SJCRH30 (cell line): Measurements from ENCODE around the gene ADCY2. TPM values are rescaled to one million over a fixed set of nuclear protein-coding genes. Genes with fewer than 3 reads are reported as not detected.
A peak's percentile ranks its signal among the peaks of the same experiment; 100 is the strongest.

Experiments used
- DNase-seq, 2 experiments: peaks; one replicate each; pipeline ENCODE4 v3.0.0-alpha.2; 2015 to 2020
- H3K27ac ChIP-seq: fragments of 250-450 bp; sonication (Bioruptor Pico); 2 replicates; pipeline ENCODE4 v1.5.1; 2020; ENCODE audit warnings: mild to moderate bottlenecking, moderate library complexity
- H3K27me3 ChIP-seq: fragments of 250-450 bp; sonication (Bioruptor Pico); 2 replicates; pipeline ENCODE4 v1.5.1; 2020; ENCODE audit warnings: mild to moderate bottlenecking, moderate library complexity
- H3K36me3 ChIP-seq: fragments of 250-450 bp; sonication (Bioruptor Pico); 2 replicates; pipeline ENCODE4 v1.5.1; 2020; ENCODE audit warnings: mild to moderate bottlenecking, moderate library complexity
- H3K4me1 ChIP-seq: fragments of 250-450 bp; sonication (Bioruptor Pico); 2 replicates; pipeline ENCODE4 v1.5.1; 2020; ENCODE audit warnings: mild to moderate bottlenecking, moderate library complexity
- H3K4me3 ChIP-seq: fragments of 250-450 bp; sonication (Bioruptor Pico); 2 replicates; pipeline ENCODE4 v1.5.1; 2020; ENCODE audit warnings: mild to moderate bottlenecking, moderate library complexity
- H3K9me3 ChIP-seq: fragments of 250-450 bp; sonication (Bioruptor Pico); replicated peaks from 2 replicates; pipeline ENCODE4 v1.5.1; 2020; ENCODE audit warnings: mild to moderate bottlenecking, moderate library complexity
- total RNA-seq: library from RNA; depleted of rRNA; stranded (reverse); fragments of >200 nt; shearing (Covaris generic); gene quantifications from 2 replicates; pipeline ENCODE4 v1.2.3, GENCODE V29; 2014

Gene ADCY2
- total RNA-seq, 1 experiment from 2014 or later, result 9.6 TPM

- H3K4me1 ChIP-seq, result no peaks in the 10 kb centered on the region
- no peak overlapping the region for H3K4me3 ChIP-seq
- no peak for DNase-seq
- H3K36me3 ChIP-seq, result no peaks in the 10 kb centered on the region
- no peak overlapping the region for H3K27ac ChIP-seq
- H3K27me3 ChIP-seq, result no peaks in the 10 kb centered on the region
- H3K9me3 ChIP-seq, result no peaks in the 10 kb centered on the region
Measured at GRCh38 chr5:7808998-7809397, 413.1 kb downstream of the ADCY2 start.

GRCh38 chr5:7811715-7812114 is 415.8 kb downstream of the ADCY2 start:
- Histone ChIP-seq H3K27ac (no peak overlapping the region), H3K4me1 (no peaks in the 10 kb centered on the region), H3K27me3 (no peaks in the 10 kb centered on the region), H3K36me3 (no peaks in the 10 kb centered on the region), H3K4me3 (no peak overlapping the region), H3K9me3 (no peaks in the 10 kb centered on the region)
- no peak for DNase-seq

GRCh38 chr5:7813007-7813406 is 417.1 kb downstream of the ADCY2 start:
- Histone ChIP-seq H3K36me3 (no peaks in the 10 kb centered on the region), H3K27me3 (no peaks in the 10 kb centered on the region), H3K4me3 (no peak overlapping the region), H3K27ac (no peak overlapping the region), H3K9me3 (no peaks in the 10 kb centered on the region), H3K4me1 (no peaks in the 10 kb centered on the region)
- no peak for DNase-seq

DNA sequence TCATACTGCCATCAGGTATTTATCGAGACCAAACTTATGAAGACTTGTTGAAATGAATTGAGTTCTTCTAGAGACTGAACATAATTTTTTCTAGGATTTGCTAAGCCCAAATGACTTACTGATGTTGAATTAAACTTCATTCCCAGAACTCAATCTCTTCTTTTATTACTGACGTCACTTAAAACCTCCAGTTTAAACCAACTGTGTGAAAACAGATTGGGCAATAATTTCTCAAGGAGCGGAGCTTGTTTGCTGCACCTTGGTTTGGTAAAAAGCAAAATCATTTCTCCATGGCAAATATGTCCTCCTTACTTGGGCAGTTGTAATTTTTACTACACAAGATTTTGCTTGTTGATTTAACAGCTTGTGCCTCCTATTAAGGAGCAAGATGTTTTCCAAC is 417.6 kb downstream of the ADCY2 start:
- no peak overlapping the region for H3K27ac ChIP-seq
- no peak for DNase-seq
- H3K9me3 ChIP-seq, result no peaks in the 10 kb centered on the region
- H3K36me3 ChIP-seq, result no peaks in the 10 kb centered on the region
- no peak overlapping the region for H3K4me3 ChIP-seq
- H3K27me3 ChIP-seq, result no peaks in the 10 kb centered on the region
- H3K4me1 ChIP-seq, result no peaks in the 10 kb centered on the region

- Histone ChIP-seq H3K9me3 (no peaks in the 10 kb centered on the region), H3K27ac (no peak overlapping the region), H3K27me3 (no peaks in the 10 kb centered on the region), H3K4me3 (no peak overlapping the region), H3K4me1 (no peaks in the 10 kb centered on the region), H3K36me3 (no peaks in the 10 kb centered on the region)
- no peak for DNase-seq
Measured at GRCh38 chr5:7814816-7815215, 418.9 kb downstream of the ADCY2 start.

- DNase-seq, result peak; percentile 11 to 12
- Histone ChIP-seq H3K9me3 (no peaks in the 10 kb centered on the region), H3K27ac (no peak overlapping the region), H3K4me3 (no peak overlapping the region), H3K27me3 (no peaks in the 10 kb centered on the region), H3K4me1 (no peaks in the 10 kb centered on the region), H3K36me3 (no peaks in the 10 kb centered on the region)
Measured at GRCh38 chr5:7815892-7816534, 420.1 kb downstream of the ADCY2 start.

GRCh38 chr5:7816535-7816901 is 420.6 kb downstream of the ADCY2 start:
- Histone ChIP-seq H3K27me3 (no peaks in the 10 kb centered on the region), H3K9me3 (no peaks in the 10 kb centered on the region), H3K27ac (no peak overlapping the region), H3K4me3 (no peak overlapping the region), H3K4me1 (no peaks in the 10 kb centered on the region), H3K36me3 (no peaks in the 10 kb centered on the region)
- DNase-seq, result no peak

- Histone ChIP-seq H3K27ac (no peak overlapping the region), H3K27me3 (no peaks in the 10 kb centered on the region), H3K4me3 (no peak overlapping the region), H3K4me1 (no peaks in the 10 kb centered on the region), H3K9me3 (no peaks in the 10 kb centered on the region), H3K36me3 (no peaks in the 10 kb centered on the region)
- DNase-seq, result no peak
Measured at GRCh38 chr5:7822449-7822848, 426.5 kb downstream of the ADCY2 start.

DNA sequence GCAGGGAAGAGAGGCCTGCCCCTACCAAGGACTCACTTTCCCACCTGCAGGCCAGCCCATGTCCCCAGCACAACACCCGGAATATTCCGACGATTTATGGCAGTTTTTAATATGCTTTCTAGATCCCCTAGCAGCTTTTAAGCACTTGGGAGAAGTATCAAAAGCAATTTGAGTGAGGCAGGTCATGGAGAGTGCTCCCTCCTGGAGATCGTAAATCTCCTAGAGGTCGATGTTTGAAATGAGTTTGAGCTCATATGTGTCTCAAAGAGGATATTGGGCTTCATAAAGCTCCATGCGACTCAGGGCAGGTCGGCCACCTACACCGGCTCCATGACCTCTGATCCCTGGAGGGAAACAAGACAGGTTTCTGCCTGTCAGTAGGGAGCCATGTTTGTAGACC is 427.7 kb downstream of the ADCY2 start:
- H3K4me1 ChIP-seq, result no peaks in the 10 kb centered on the region
- H3K4me3 ChIP-seq, result no peak overlapping the region
- DNase-seq, result no peak
- no peaks in the 10 kb centered on the region for H3K9me3 ChIP-seq
- no peaks in the 10 kb centered on the region for H3K27me3 ChIP-seq
- H3K27ac ChIP-seq, result no peak overlapping the region
- H3K36me3 ChIP-seq, result no peaks in the 10 kb centered on the region

DNA sequence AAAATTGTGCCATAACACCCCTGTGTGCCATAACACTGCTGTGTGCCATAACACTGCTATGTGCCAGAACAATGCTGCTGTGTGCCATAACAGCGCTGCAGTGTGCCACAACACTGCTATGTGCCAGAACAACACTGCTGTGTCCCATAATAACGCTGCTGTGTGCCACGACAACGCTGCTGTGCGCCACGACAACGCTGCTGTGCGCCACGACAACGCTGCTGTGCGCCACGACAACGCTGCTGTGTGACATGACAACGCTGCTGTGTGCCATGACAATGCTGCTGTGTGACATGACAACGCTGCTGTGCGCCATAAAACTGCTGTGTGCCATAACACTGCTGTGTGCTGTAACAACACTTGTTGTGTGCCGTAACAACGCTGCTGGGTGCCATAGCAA is 429.1 kb downstream of the ADCY2 start:
- no peak overlapping the region for H3K27ac ChIP-seq
- no peak overlapping the region for H3K4me3 ChIP-seq
- no peak for DNase-seq
- no peaks in the 10 kb centered on the region for H3K4me1 ChIP-seq
- no peaks in the 10 kb centered on the region for H3K36me3 ChIP-seq
- H3K27me3 ChIP-seq, result no peaks in the 10 kb centered on the region
- H3K9me3 ChIP-seq, result no peaks in the 10 kb centered on the region

GRCh38 chr5:7825630-7826029 is 429.7 kb downstream of the ADCY2 start:
- Histone ChIP-seq H3K4me1 (no peaks in the 10 kb centered on the region), H3K4me3 (no peak overlapping the region), H3K36me3 (no peaks in the 10 kb centered on the region), H3K27ac (no peak overlapping the region), H3K9me3 (no peaks in the 10 kb centered on the region), H3K27me3 (no peaks in the 10 kb centered on the region)
- no peak for DNase-seq

DNA sequence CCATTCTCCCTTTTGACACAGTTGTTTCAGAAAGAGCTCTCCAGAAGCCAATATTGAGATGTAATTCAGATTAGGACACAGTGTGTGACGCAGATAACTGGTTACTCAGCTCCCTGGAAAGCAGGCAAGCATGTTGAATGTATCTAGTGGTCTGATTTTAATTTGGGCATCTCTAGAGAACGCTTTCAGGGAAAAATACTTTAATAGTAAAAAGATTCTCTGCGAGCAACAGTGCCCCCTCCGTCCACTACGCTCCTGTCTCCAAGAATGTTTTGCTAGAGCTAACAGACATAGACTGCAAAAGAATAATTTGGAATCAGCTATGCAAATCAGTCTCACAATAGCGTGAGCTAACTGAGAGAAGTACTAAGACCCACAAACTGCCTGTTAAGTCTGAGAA is 431.7 kb downstream of the ADCY2 start:
- DNase-seq, result no peak
- Histone ChIP-seq H3K4me1 (no peaks in the 10 kb centered on the region), H3K4me3 (no peak overlapping the region), H3K27ac (no peak overlapping the region), H3K9me3 (no peaks in the 10 kb centered on the region), H3K27me3 (no peaks in the 10 kb centered on the region), H3K36me3 (no peaks in the 10 kb centered on the region)

- no peak for DNase-seq
- Histone ChIP-seq H3K4me1 (no peaks in the 10 kb centered on the region), H3K4me3 (no peak overlapping the region), H3K36me3 (no peaks in the 10 kb centered on the region), H3K27ac (no peak overlapping the region), H3K9me3 (no peaks in the 10 kb centered on the region), H3K27me3 (no peaks in the 10 kb centered on the region)
Measured at GRCh38 chr5:7828269-7828668, 432.3 kb downstream of the ADCY2 start.

DNA sequence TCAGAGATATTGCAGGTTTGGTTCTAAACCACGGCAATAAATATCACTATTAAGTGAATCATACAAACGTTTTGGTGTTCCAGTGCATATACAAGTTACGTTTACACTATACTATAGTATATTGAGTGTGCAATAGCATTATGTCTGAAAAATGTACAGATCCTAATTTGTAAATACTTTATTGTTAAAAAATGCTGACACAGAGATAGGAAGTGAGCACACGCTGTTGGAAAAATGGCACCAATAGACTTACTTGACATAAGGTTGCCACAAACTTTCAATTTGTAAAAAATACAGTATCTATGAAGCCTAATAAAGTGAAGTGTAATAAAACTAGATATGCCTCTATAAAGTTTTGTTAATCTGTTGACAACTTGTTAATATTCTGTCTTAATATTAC is 439.0 kb downstream of the ADCY2 start:
- no peaks in the 10 kb centered on the region for H3K27me3 ChIP-seq
- no peak overlapping the region for H3K27ac ChIP-seq
- no peaks in the 10 kb centered on the region for H3K36me3 ChIP-seq
- H3K4me1 ChIP-seq, result peaks cover 33% of the 10 kb centered on the region
- no peak overlapping the region for H3K4me3 ChIP-seq
- DNase-seq, result no peak
- H3K9me3 ChIP-seq, result 0 out of 2 replicates have a peak, but pooled peaks cover 3% of the 10 kb centered on the region

DNA sequence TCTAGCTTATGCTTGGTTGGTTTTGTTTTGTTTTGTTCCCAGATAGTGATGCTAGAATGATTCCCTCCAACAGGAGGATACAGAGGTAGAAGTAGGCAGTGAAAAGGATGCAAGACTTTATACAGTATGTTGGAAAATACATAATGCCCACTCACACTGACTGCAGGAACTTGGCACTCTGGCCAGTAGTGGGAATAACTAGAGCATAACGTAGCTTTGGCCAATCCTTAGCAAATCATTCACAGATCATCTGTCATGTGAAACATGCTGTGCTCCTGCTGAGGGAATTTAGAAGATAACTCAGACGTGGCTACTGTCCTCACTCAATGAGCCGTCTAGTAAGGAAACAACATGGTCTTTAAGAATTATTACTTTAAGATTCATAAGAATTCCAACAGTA is 441.5 kb downstream of the ADCY2 start:
- Histone ChIP-seq H3K27ac (peak overlapping the region; percentile 87), H3K4me3 (no peak overlapping the region), H3K9me3 (0 out of 2 replicates have a peak, but pooled peaks cover 6% of the 10 kb centered on the region), H3K27me3 (no peaks in the 10 kb centered on the region), H3K36me3 (no peaks in the 10 kb centered on the region), H3K4me1 (peaks cover 39% of the 10 kb centered on the region)
- no peak for DNase-seq

- peaks cover 36% of the 10 kb centered on the region for H3K4me1 ChIP-seq
- 0 out of 2 replicates have a peak, but pooled peaks cover 6% of the 10 kb centered on the region for H3K9me3 ChIP-seq
- H3K4me3 ChIP-seq, result no peak overlapping the region
- peak; percentile 23 to 74 for DNase-seq
- peak overlapping the region; percentile 74 for H3K27ac ChIP-seq
- no peaks in the 10 kb centered on the region for H3K27me3 ChIP-seq
- no peaks in the 10 kb centered on the region for H3K36me3 ChIP-seq
Measured at GRCh38 chr5:7842531-7842930, 446.6 kb downstream of the ADCY2 start.
